Raji (cell line): ENCODE results near the gene KLHL13.

Experiments used
- POLR2A ChIP-seq: IDR thresholded peaks from 2 replicates; pipeline ENCODE4 v1.6.1; 2011; ENCODE audit warnings: low read depth, low read length, control low read depth; ENCODE audit not compliant: insufficient read depth

Gene KLHL13

GRCh38 chrX:118024482-118024881 lies 92.1 kb downstream of the KLHL13 start:
- no peak for TF ChIP-seq POLR2A

- TF ChIP-seq POLR2A, result no peak
Measured at GRCh38 chrX:118022753-118023152, 93.9 kb downstream of the KLHL13 start.

GRCh38 chrX:118016422-118016821 lies 100.2 kb downstream of the KLHL13 start:
- TF ChIP-seq POLR2A, result no peak

- no peak for TF ChIP-seq POLR2A
Measured at GRCh38 chrX:118000518-118000917, 116.1 kb downstream of the KLHL13 start.

GRCh38 chrX:117998171-117998570 lies 118.4 kb downstream of the KLHL13 start:
- TF ChIP-seq POLR2A, result no peak

- TF ChIP-seq POLR2A, result no peak
Measured at GRCh38 chrX:117996918-117997480, 119.6 kb downstream of the KLHL13 start.

GRCh38 chrX:117996408-117996807 lies 120.2 kb downstream of the KLHL13 start:
- no peak for TF ChIP-seq POLR2A

GRCh38 chrX:117995378-117995777 lies 121.2 kb downstream of the KLHL13 start:
- TF ChIP-seq POLR2A, result no peak

GRCh38 chrX:117992192-117992723 lies 124.4 kb downstream of the KLHL13 start:
- TF ChIP-seq POLR2A, result no peak

GRCh38 chrX:117990438-117990837 lies 126.2 kb downstream of the KLHL13 start:
- no peak for TF ChIP-seq POLR2A

- no peak for TF ChIP-seq POLR2A
Measured at GRCh38 chrX:117989512-117989911, 127.1 kb downstream of the KLHL13 start.

- no peak for TF ChIP-seq POLR2A
Measured at GRCh38 chrX:117987373-117987772, 129.2 kb downstream of the KLHL13 start.

- TF ChIP-seq POLR2A, result no peak
Measured at GRCh38 chrX:117985241-117985640, 131.4 kb downstream of the KLHL13 start.

- no peak for TF ChIP-seq POLR2A
Measured at GRCh38 chrX:117982694-117983392, 133.8 kb downstream of the KLHL13 start.

- TF ChIP-seq POLR2A, result no peak
Measured at GRCh38 chrX:117978402-117978801, 138.2 kb downstream of the KLHL13 start.

GRCh38 chrX:117977526-117977925 lies 139.1 kb downstream of the KLHL13 start:
- no peak for TF ChIP-seq POLR2A
